Jurkat, Clone E6-1 (cell line): ENCODE measurements around the gene SETD4.

ENCODE experiments used
- DNase-seq: peaks from one replicate; pipeline ENCODE4 v3.0.0-alpha.2; 2011; ENCODE audit warnings: low read depth, low spot score
- H3K4me3 ChIP-seq: 2 replicates; pipeline ENCODE4 v1.5.1; 2011; ENCODE audit warnings: mild to moderate bottlenecking, low read length, control low read depth, moderate library complexity

Gene SETD4

DNA sequence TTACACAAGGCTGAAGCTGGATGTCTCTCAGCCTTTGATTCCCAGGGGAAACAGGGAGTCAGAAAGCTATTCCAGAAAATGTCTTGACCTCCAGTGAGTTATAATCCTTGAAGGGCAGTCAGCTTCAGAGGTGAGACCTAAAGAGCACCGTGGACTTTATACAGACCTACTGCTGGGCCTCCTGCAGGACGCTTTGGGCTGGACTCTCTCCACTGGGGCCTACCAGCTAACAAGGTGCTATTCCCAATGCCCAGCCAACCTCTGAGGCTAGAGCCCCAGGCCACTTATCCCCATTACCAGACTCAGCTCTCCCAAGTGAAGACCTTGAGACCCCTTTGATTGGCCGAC is 6.6 kb downstream of the SETD4 start:
- DNase-seq, result no peak
- H3K4me3 ChIP-seq, result no peak overlapping the region

DNA sequence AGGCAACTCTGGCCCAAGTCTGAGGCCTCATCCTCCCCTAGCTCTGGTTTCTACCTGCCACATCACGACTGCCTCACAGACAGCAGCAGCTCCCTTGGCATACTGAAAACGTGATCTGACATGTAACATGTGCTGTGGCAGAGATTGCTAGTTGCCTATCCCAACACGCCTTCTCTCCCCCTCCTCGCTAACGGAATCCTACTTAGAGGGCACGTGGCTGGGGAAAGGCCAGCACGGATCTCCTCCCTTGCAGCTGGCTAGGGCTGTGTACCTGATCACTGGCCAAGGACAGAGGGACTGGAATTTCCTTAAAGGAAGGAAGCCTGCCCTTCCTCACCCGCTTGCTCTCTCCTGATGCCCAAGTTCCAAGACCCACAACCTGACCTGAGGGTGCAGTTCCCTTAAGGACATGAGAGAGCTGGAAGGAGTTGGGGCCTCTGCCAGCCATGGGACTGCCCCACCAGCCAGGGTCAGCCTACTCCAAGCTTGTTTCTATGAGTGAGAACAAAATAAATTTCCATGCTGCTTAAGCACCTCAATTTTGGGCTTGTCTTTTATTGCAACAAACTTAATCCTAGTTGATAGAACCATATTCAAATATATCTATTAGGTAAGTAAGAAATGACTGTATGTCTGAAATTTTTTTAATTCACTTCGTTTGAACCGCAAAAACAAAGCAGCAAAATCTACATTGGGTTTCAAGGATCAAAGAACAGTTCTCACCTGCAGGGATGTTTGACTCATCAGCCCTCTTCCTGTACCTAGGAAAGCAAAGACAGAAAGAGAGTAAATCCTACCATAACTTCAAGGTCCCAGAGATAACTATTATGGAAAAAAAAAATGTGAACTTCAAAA is 7.2 kb downstream of the SETD4 start:
- no peak overlapping the region for H3K4me3 ChIP-seq
- DNase-seq, result no peak

DNA sequence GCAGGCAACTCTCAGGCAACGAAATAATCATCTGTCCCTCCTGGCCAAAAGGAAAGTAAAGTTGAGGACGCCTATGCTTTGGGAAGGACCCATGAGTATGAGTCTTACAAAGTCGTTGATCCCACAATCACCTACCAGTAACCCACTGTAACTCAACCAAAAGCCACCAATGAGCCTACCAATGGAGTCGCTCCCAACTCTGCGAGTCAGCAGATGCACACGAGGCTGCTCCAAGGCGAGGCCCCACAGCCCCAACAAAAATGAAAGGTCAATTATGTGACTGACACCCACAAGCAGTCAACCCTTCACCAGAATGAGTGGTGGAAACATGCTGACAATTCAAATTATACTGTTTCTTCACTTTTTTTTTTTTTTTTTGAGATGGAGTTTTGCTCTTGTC is 12.0 kb downstream of the SETD4 start:
- H3K4me3 ChIP-seq, result no peak overlapping the region
- DNase-seq, result no peak

DNA sequence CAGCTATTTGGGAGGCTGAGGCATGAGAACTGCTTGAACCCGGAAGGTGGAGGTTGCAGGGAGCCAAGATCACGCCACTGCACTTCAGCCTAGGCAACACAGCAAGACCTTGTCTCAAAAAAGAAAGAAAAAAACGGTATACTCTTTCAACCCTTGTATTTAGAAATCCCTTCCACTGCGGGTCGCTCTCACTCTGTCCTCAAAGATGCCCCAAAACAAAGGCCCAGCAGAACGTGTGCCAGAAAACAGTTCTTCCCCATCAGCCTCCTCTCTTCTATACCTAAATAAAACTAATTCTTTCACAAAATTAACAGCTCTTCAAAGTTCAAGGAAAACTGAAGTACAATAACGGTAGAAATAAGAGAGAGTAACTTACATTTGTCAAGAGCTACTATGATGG is 13.2 kb downstream of the SETD4 start:
- no peak overlapping the region for H3K4me3 ChIP-seq
- no peak for DNase-seq

DNA sequence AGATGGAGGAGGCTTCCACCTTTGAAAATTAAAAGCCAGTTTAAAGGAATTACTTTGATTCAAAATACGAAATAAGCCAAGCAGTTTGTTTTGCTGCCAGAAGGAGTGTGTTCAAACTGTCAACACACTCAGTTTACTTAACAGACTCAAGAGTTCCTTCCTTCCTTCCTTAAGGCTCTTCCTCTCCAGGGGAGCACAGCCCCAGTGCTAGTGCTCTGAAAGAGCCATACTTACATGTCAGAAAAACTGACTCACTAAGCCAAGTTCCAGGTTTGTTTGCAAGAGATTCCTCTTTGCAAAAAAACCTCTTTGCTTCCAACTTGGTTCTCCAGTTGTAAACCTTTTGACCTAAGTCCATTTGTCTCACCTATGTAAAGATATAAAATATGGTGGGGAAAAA is 14.3 kb downstream of the SETD4 start:
- DNase-seq, result no peak
- H3K4me3 ChIP-seq, result no peak overlapping the region

DNA sequence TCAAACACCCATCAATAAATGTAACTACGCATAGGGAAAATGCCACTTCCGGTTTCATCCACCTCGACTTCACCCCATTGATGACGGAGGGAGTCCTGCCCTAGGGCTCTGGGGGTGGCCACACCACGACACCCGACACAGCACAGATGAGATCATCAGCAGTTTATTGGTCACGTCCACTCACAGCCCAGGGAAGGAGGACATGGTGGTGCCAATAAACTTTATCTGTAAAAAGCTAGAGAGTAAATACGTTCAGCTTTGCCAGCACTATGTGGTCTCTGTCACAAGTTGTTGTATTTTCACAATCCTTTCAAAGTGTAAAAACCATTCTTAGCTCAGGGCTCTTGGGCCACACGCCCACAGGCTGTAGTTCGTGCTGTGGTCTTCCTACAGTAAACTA is 16.3 kb downstream of the SETD4 start:
- DNase-seq, result no peak
- H3K4me3 ChIP-seq, result no peak overlapping the region

DNA sequence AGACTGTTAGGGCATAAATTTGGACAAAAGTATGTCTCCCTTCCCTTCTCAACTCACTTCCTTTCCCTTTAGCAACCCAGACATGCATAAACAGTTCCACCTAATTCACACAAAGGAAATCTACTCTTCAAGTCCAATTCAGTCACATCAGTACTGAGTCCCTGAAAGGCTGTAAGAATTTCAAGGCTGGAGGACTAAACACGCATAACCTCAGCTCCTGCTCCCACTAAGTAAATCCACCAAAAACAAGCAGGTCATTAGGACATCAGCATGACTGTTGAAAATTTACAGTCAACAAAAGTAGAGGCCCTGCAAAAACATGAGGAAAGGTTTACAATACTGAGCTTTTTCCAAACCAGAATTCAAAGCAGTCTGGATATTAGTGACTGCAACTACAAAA is 18.4 kb downstream of the SETD4 start:
- DNase-seq, result no peak
- no peak overlapping the region for H3K4me3 ChIP-seq

DNA sequence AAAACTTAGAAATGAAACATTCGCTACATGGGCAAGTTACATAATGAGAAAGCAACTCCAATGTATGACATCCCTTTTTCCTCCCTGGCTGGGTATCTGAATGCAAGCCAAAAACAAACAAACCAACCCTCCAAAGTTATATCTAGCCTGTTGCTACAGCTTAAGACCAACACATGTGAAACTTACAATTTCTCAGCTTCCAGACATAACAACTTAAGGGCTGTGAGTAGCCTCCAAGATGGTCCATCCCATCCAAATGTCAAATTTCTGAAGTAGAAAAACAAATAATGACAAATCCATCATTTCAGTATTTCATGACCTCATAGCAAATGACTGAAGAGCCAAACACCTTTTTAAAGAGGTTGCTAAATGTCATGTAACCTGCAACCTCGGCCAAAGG is 19.9 kb downstream of the SETD4 start:
- no peak overlapping the region for H3K4me3 ChIP-seq
- DNase-seq, result no peak

DNA sequence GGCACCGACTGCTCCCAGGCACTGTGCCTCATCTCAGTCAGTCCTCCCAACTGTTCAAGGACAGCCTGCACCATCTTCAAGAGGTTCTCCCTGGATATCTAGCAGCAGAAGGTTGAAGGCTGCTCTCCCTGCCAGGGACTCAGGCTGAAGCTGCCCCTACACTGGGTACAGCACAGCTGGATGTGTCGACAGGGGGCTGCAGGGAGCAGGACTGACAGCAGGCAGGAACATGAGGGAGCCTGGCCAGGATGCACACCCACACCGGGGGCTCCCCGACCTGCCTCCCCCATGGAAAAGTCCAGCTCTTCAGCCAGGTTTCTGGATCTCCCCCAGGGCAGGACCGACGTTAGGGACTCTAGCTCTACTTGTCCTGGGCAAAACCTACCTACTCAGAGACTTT is 20.5 kb downstream of the SETD4 start:
- H3K4me3 ChIP-seq, result no peak overlapping the region
- no peak for DNase-seq

DNA sequence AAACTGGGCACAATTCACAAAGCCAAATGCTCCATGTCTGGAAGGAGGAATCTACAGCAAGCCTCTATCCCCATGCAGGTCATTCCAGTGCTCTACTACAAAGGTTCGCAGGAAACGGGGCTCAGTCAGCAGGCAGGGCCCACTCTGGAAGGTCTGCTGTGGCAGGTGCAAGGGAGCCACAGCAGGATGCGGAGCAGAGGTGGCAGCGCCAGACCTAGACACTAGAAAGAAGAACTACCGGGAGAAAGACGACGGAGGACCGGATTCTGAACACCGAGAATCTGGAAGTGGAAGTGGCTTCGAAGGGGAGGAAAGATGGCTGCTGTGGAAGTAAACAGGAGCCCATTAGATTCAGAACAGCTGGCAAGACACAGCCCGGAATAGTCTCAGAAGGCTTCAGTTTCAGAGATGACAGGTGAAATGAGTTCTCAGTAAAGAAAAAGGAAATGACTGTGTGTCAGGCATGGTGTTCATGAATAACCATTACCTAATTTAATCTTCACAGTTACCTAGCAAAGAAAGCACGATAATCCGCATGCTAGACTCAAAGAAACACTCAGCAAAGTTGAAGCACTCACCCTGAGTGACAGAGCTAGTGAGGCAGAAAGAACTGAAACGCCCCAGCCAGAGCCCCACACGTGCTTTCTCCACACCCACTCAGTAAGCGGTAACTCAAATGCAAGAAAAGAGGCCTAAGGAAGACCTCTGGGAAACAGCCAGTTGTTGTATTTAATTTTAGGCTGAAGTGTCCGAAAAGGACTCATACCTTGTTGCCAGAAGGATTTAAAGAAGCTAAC is 21.4 kb downstream of the SETD4 start:
- no peak for DNase-seq
- no peak overlapping the region for H3K4me3 ChIP-seq

DNA sequence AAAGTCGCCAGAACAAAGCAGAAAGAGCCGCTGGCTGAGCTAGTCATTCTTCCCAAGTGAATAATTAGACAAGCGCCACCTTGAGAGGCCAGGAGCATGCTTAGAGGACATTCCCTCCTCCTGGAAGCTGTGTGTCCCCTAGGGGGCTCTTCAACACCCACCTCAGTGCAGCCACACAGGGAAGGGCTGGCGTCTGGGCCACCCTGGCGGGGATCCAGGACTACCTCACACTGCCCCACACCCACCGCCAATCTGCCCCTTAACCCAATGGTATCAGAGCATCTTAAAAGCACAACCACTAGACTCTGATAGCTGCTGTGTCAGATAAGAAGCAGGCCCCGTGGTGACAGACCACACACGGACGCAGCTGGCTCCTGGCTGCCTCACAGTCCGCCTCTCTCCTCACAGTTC is 24.9 kb downstream of the SETD4 start:
- DNase-seq, result no peak
- H3K4me3 ChIP-seq, result no peak overlapping the region

DNA sequence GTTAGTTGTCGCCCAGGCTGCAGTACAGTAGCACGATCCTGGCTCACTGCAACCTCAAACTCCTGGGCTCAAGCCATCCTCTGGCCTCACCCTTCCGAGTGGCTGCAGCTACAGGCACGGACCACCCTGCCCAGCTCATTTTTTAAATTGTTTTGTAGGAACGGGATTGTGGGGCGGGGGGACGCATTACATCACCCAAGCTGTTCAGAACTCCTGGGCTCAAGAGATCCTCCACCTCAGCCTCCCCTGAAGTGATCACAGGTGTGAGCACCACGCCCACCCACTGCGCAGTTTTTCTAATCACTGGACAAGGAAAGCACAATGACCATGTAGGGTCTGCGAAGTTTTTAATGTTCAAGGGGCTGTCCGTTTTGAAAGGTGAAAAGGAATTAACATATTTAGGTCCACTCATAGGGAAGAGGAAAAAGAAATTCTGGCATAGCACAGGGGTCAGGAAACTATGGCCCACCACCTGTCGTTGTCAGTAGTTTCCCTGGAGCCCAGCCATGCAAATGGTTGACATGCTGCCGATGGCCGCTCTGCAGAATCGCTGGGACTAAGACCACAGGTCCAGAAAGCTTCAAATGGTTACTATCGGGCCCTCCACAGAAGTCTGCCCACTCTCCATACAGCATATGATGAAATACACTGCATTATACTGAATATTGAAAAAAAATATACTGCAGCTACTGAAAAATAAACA is 26.0 kb downstream of the SETD4 start:
- no peak overlapping the region for H3K4me3 ChIP-seq
- no peak for DNase-seq

DNA sequence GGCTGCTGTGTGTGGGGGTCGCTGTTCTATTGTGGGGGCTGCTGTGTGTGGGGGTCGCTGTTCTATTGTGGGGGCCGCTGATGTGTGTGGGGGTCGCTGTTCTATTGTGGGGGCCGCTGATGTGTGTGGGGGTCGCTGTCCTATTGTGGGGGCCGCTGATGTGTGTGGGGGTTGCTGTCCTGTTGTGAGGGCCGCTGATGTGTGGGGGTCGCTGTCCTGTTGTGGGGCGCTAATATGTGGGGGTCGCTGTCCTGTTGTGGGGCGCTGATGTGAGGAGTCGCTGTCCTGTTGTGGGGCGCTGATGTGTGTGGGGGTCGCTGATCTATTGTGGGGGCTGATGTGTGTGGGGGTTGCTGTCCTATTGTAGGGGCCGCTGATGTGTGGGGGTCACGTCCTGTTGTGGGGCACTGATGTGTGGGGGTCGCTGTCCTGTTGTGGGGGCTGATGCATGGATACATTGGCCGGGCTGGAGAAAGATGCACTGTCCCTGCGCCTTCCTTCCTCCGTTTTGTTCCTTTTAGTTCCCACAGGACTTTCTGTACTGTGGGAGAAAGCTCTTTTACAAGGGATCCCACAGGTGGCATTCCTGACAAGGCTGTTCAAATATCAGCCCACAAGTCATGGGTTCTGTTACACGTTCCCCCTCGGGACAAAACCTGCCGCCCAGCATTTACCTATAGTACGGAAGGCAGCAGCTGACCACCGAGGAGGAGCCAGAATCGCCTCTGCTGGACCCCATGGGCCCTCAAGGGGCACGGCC is 27.5 kb downstream of the SETD4 start:
- H3K4me3 ChIP-seq, result no peak overlapping the region
- no peak for DNase-seq

DNA sequence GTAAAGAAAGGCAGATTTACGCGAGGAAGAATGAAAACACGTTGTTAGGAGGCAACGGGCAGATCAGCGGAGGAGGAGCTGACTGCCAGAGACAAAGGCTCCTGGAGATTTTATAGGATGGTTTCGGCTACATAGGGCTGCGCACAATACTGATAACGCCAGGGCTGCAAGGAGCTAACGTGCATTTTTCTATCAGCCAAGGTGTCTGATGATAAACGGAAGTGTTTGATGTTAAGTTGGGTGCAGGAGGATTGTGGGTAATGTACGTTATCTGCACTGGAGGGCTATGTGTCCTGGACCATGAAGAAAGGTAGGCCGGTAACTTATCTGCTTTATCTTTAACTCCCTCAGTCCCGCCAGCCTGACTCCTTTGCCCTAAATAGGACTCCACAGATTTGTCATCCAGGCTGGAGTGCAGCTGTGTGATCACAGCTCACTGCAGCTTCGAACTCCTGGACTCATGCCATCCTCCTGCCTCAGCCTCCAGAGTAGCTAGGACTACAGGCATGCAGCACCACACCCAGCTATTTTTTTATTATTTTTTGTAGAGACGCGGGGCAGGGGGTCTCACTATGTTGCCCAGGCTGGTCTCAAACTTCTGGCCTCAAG is 29.6 kb downstream of the SETD4 start:
- DNase-seq, result peak; percentile 38
- H3K4me3 ChIP-seq, result no peak overlapping the region

DNA sequence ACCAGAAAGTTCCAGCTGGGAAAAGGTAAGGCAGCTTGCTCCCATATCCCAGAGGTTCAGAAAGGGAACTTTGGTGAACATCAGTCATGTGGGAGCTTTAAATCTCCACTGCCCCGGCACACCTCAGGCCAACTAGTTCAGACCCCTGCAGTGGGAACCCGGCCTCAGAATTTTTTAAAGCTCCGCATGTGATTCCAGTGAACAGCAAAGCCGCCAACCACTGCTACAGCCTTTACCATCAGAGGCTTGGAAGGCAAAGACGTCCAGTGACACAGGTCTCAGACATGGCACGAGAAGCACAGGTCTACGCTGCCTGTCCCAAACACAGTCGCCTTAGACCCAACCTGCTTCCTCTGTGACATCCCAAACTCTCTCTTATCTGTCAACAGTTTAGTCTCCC is 31.0 kb downstream of the SETD4 start:
- no peak overlapping the region for H3K4me3 ChIP-seq

DNA sequence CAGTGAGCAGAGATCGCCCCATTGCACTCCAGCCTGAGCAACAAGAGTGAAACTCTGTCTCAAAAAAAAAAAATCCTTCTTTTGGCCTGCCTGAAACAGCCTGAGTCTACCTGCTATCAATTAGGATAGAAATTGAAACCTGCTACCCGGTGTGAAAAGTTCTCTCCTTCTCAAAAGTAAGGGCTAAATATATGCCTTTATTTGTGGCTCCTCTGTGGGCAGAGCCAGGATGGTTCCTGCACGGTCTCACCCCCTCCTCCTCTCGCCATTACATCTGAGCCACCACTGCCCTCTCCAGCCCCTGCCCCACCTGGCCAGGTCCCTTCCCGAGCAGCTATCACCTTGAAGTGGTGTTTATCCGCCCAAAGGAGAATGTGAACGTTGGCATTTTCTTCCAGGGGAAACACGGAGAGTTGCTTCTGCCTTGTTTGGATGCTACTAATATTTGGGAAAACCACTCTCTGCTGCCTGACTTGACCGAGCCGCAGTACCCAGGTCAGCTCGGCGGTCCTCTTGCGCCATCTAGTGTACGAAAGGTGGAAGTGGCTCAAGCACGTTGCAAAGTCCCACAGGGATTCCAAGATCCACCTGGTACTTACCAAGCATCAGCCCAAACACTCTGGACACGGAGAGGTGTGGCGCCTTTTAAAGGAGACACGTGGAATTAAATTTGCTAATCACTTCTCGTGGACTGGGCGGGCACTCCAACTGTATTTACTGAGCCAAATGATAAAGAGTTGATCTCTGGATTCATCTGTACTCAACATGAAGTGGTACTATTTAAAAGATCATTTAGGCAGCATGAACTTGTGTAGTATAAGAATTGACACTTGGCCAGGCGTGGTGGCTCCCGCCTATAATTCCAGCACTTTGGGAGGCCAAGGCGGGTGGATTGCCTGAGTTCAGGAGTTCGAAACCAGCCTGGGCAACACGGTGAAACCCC is 31.9 kb downstream of the SETD4 start:
- no peak overlapping the region for H3K4me3 ChIP-seq
- DNase-seq, result peak; percentile 34

More for the DNA sequence above, 31.0 kb downstream of the SETD4 start:
- no peak for DNase-seq

DNA sequence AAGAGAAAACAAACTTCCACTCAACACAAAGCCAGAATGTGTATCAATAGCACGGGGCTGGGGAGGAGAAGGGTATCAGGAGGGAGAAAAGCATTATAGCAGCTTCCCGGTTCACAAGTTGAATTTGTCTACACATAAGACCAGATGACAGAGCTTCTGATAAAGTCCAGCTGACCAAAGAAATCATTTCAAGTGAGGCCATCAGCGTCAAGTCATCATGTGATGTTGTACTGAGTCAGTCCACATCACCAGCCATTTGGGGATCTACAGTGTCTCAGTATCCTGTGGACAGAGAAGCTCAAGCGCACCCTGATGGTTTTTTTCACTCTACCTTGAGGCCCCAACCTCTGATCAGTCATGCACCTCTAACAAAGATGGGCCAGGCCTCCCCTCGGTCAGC is 33.0 kb downstream of the SETD4 start:
- H3K4me3 ChIP-seq, result no peak overlapping the region
- DNase-seq, result no peak

DNA sequence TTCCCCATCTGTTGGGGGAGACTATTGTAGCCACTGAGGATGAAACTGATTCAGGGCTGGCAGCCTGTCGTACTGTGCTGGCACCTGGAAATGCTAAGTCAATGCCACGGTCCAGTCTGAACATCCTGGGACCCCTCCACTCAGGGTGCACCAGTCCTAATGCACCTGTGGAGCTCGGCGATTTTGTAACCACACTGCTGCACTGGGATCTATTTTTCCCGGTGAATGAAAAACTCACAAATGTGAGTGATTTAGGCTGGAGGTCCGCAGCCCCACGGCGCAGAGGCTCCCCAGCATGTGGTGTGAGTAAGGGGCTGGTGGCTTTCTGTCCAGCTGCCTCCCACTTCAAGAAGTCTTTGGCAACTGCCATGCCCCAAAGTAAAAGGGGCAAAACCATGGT is 35.5 kb downstream of the SETD4 start:
- H3K4me3 ChIP-seq, result no peak overlapping the region

More for the DNA sequence above, 35.5 kb downstream of the SETD4 start:
- no peak for DNase-seq
